GM12878 (cell line): ENCODE results near the gene NRXN3. TPM values are rescaled to one million over a fixed set of nuclear protein-coding genes. Genes with fewer than 3 reads are reported as not detected.

Experiments used
- ATAC-seq: fragments of 200-7000 bp; cut with Tn5 transposase; 3 replicates; pipeline ENCODE4 v1.9.1; 2020; ENCODE audit warnings: mild to moderate bottlenecking, moderate library complexity
- BruUV-seq: library from RNA; stranded (reverse); fragments of 400-500 nt; replicated peaks from 2 replicates; lab custom pipeline; 2021; lab: Mats Ljungman, UMichigan
- CTCF ChIA-PET: fragments of 300-600 bp; sonication (Branson Sonifier 250); formaldehyde crosslinking; extraction: SDS; loops from one replicate; lab custom pipeline; 2021; ENCODE audit warnings: inconsistent platforms; lab: Yijun Ruan, JAX
- POLR2A ChIA-PET: fragments of 350-600 bp; formaldehyde crosslinking; extraction: SDS; loops from one replicate; lab custom pipeline; 2021; ENCODE audit warnings: inconsistent platforms; lab: Charles Lee
- RAD21 ChIA-PET: fragments of 300-600 bp; sonication (Branson Sonifier 250); formaldehyde crosslinking; loops from one replicate; lab custom pipeline; 2023; ENCODE audit warnings: antibody characterized with exemption; ENCODE audit not compliant: unreplicated experiment; lab: Charles Lee
- SMC1A ChIA-PET: fragments of 300-600 bp; sonication (Branson Sonifier 250); formaldehyde crosslinking; loops from one replicate; lab custom pipeline; 2023; ENCODE audit not compliant: unreplicated experiment, uncharacterized antibody; lab: Charles Lee
- DNase-seq: peaks from one replicate; pipeline ENCODE4 v3.0.0-alpha.2; 2011; ENCODE audit warnings: low read depth, low spot score
- FAIRE-seq: peaks from 3 replicates; lab custom pipeline; 2011; peaks lifted over from hg19 to GRCh38; lab: Jason Lieb, UNC
- H2AFZ ChIP-seq: 2 replicates; pipeline ENCODE4 v1.6.0; 2011; ENCODE audit warnings: low read depth, low read length, control low read depth; ENCODE audit not compliant: control insufficient read depth
- H3K27ac ChIP-seq: 2 replicates; pipeline ENCODE4 v1.5.1; 2011; ENCODE audit warnings: control low read depth; ENCODE audit not compliant: control insufficient read depth, insufficient read depth
- H3K27me3 ChIP-seq, 2 experiments: replicated peaks in 1 of 2; 2 replicates each; pipeline versions ENCODE4 v1.6.0 to v1.6.1; 2011; ENCODE audit warnings: low read length in 1 of 2; ENCODE audit not compliant: control insufficient read depth in 2 of 2, insufficient read depth in 2 of 2
- H3K36me3 ChIP-seq, 2 experiments: 2 replicates each; pipeline ENCODE4 v1.5.1; 2011; ENCODE audit warnings: low read length in 1 of 2; ENCODE audit not compliant: control insufficient read depth in 2 of 2, insufficient read depth in 2 of 2
- H3K4me1 ChIP-seq: 2 replicates; pipeline ENCODE4 v1.6.1; 2011; ENCODE audit warnings: mild to moderate bottlenecking, low read length, moderate library complexity, mixed read lengths; ENCODE audit not compliant: control insufficient read depth, insufficient read depth
- H3K4me2 ChIP-seq: 2 replicates; pipeline ENCODE4 v1.6.0; 2011; ENCODE audit warnings: control low read depth; ENCODE audit not compliant: control insufficient read depth, insufficient read depth
- H3K4me3 ChIP-seq: fragments of 200-600 bp; sonication (generic); 2 replicates; pipeline ENCODE4 v1.5.1; 2016
- H3K79me2 ChIP-seq: 2 replicates; pipeline ENCODE4 v1.6.0; 2011; ENCODE audit warnings: low read length; ENCODE audit not compliant: control insufficient read depth, insufficient read depth
- H3K9ac ChIP-seq: 2 replicates; pipeline ENCODE4 v1.8.0; 2011; ENCODE audit warnings: low read length, control low read depth, mixed read lengths; ENCODE audit not compliant: control insufficient read depth, insufficient read depth
- H3K9me3 ChIP-seq: replicated peaks from 3 replicates; pipeline ENCODE4 v1.5.1; 2011; ENCODE audit warnings: mild to moderate bottlenecking, low read length; ENCODE audit not compliant: control insufficient read depth, insufficient read depth
- H4K20me1 ChIP-seq: 2 replicates; pipeline ENCODE4 v1.6.0; 2011; ENCODE audit not compliant: control insufficient read depth, insufficient read depth
- CREB1 ChIP-seq: IDR thresholded peaks from 2 replicates; pipeline ENCODE4 v1.6.1; 2012; ENCODE audit warnings: low read depth, mild to moderate bottlenecking, inconsistent platforms
- CREM ChIP-seq: IDR thresholded peaks from 2 replicates; pipeline ENCODE4 v1.6.1; 2014; ENCODE audit warnings: antibody characterized with exemption, low read depth
- GABPA ChIP-seq: IDR thresholded peaks from 2 replicates; pipeline ENCODE4 v1.6.1; 2014; ENCODE audit warnings: antibody characterized with exemption, low read depth, mild to moderate bottlenecking, inconsistent platforms
- IRF4 ChIP-seq: IDR thresholded peaks from 2 replicates; pipeline ENCODE4 v1.6.1; 2011; ENCODE audit warnings: low read depth, low read length
- MEF2B ChIP-seq: fragments of 450-650 bp; IDR thresholded peaks from 2 replicates; pipeline ENCODE4 v1.6.1; 2018; ENCODE audit warnings: mild to moderate bottlenecking, moderate library complexity; ENCODE audit not compliant: partially characterized antibody, poor library complexity, severe bottlenecking
- MTA2 ChIP-seq: fragments of 450-650 bp; IDR thresholded peaks from 2 replicates; pipeline ENCODE4 v1.6.1; 2016; ENCODE audit warnings: low read depth, mild to moderate bottlenecking, moderate library complexity
- RBBP5 ChIP-seq: fragments of 200-600 bp; sonication (generic); conservative IDR thresholded peaks from 2 replicates; pipeline ENCODE4 v1.6.1; 2016
- SIN3A ChIP-seq: IDR thresholded peaks from 2 replicates; pipeline ENCODE4 v1.6.1; 2012; ENCODE audit warnings: low read depth, low read length, improper control_type of control experiment
- SREBF2 ChIP-seq: IDR thresholded peaks from 2 replicates; pipeline ENCODE4 v1.6.1; 2012; ENCODE audit warnings: mild to moderate bottlenecking, low read length
- ZNF217 ChIP-seq: fragments of 450-650 bp; IDR thresholded peaks from 2 replicates; pipeline ENCODE4 v1.6.1; 2017; ENCODE audit warnings: antibody characterized with exemption, mild to moderate bottlenecking
- ZNF274 ChIP-seq: IDR thresholded peaks from one replicate; pipeline ENCODE4 v1.8.0; 2011; ENCODE audit not compliant: insufficient read length, insufficient read depth
- WGBS: methylation state at CpG from one replicate; pipeline ENCODE4 v1.1.6; 2016; ENCODE audit warnings: low lambda C conversion rate; ENCODE audit not compliant: insufficient replicate concordance, insufficient coverage; ENCODE audit errors: missing lambda C conversion rate; 5-methylcytosine and 5-hydroxymethylcytosine counted together
- in situ Hi-C: fragments of 300-500 bp; cut with MboI; formaldehyde crosslinking; loops from 9 replicates; pipeline ENCODE4 v1.14.3; 2018; ENCODE audit warnings: mixed read lengths
- intact Hi-C: fragments of 100-400 bp; cut with micrococcal nuclease; formaldehyde crosslinking; loops from one replicate; pipeline ENCODE4 v1.14.2; 2022; ENCODE audit not compliant: unreplicated experiment
- polyA plus RNA-seq, 11 experiments: library from polyadenylated mRNA; depleted of rRNA in 4 of 11; unstranded in 6 of 11; stranded (reverse) in 5 of 11; fragments of >200 nt; fragmentation: Nextera tagmentation in 4 of 11; fragmentation: Illumina TruSeq in 1 of 11; extraction: Ambion mirVana in 4 of 11; extraction: Trizol in 1 of 11; gene quantifications; 1 replicate in 1 of 11; 2 replicates in 10 of 11; pipeline versions ENCODE4 v1.2.1 to v1.2.3, GENCODE V29; 2011 to 2016; ENCODE audit warnings: inconsistent platforms in 2 of 11, missing spikeins in 2 of 11, low read depth in 1 of 11
- total RNA-seq, 4 experiments: library from RNA; depleted of rRNA in 3 of 4; stranded (reverse); fragments of >200 nt in 3 of 4; fragmentation: Illumina TruSeq in 1 of 4; extraction: Trizol in 1 of 4; gene quantifications; 2 replicates each; pipeline versions ENCODE4 v1.2.1 to v1.2.3, GENCODE V29; 2013 to 2021
- TF ChIP-seq, protein P1 (sequence below): IDR thresholded peaks from 2 replicates; pipeline ENCODE4 v1.6.1; 2011; ENCODE audit warnings: low read depth, mild to moderate bottlenecking, low read length, moderate library complexity, borderline replicate concordance; ENCODE audit errors: extremely low read depth
- TF ChIP-seq, protein P2 (sequence below): fragments of 450-650 bp; formaldehyde crosslinking; IDR thresholded peaks from 2 replicates; pipeline ENCODE4 v1.4.0; 2020; ENCODE audit warnings: mild to moderate bottlenecking, moderate library complexity
- TF ChIP-seq, protein P3 (sequence below): IDR thresholded peaks from 2 replicates; pipeline ENCODE4 v1.6.1; 2012; ENCODE audit warnings: low read length, inconsistent platforms
- TF ChIP-seq, protein P4 (sequence below): fragments of 450-650 bp; conservative IDR thresholded peaks from 2 replicates; pipeline ENCODE4 v1.6.1; 2017; ENCODE audit warnings: mild to moderate bottlenecking, moderate library complexity

Gene NRXN3
- total and polyA plus RNA-seq, 10 of the 15 experiments (the other 5 are each of a cell fraction or from before 2014, with no cell fraction given) = 0.52 to 3.3 (median 1.4) TPM

DNA sequence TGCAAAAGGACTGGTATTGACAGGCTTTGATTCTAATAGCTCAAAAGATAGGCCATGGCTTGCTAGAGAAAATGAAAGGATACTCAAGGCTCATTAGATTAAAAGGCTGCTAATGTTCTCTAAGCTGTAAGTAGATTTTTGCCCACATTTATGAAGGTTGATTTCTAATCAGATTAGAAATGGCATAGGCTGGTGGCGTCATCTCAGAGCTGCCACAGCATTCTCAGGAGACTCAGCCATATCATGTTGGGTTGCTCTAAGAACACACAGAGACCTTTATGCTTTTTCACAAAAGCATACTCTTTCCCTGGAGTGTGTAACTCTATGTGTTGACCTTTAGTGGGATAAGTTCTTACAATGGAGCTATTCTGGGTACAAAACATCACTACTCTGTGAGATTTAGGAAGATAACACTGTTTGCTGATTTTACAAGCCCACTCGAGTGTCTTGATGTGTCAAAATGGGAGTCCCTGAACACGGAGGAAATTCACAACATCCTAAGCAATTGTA lies 576.0 kb downstream of the NRXN3 start:
- Histone ChIP-seq H3K9me3 (no peaks in the 10 kb centered on the region), H3K4me2 (no peak overlapping the region), H3K27ac (no peak overlapping the region), H3K36me3 (no peaks in the 10 kb centered on the region), H3K9ac (no peak overlapping the region), H3K79me2 (no peaks in the 10 kb centered on the region), H3K27me3 (no peaks in the 10 kb centered on the region), H3K4me3 (no peak overlapping the region), H3K4me1 (no peaks in the 10 kb centered on the region; the same call in 1 of the 2 replicates), H2AFZ (no peak overlapping the region), H4K20me1 (no peaks in the 10 kb centered on the region)
- WGBS = 30% methylated on average over 3 of the region's 3 CpGs
- in situ Hi-C loops (no loop called here), intact Hi-C loops (no loop called here)
- CTCF ChIA-PET = interaction anchor here (1.6 kb wide), 1 partner anchor 12 kb away, joined by 5 read pairs; no protein-coding TSS in a partner anchor
- ATAC-seq = no peak
- RAD21 ChIA-PET = no interaction called here
- no peak for FAIRE-seq
- TF ChIP-seq CREB1 (no peak), RBBP5 (no peak), ZNF217 (no peak), ZNF274 (no peak), GABPA (no peak), SREBF2 (no peak), MTA2 (no peak), IRF4 (no peak), SIN3A (no peak), MEF2B (no peak), CREM (no peak)
- TF ChIP-seq, protein P1, sequence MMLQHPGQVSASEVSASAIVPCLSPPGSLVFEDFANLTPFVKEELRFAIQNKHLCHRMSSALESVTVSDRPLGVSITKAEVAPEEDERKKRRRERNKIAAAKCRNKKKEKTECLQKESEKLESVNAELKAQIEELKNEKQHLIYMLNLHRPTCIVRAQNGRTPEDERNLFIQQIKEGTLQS = no peak
- TF ChIP-seq, protein P2, sequence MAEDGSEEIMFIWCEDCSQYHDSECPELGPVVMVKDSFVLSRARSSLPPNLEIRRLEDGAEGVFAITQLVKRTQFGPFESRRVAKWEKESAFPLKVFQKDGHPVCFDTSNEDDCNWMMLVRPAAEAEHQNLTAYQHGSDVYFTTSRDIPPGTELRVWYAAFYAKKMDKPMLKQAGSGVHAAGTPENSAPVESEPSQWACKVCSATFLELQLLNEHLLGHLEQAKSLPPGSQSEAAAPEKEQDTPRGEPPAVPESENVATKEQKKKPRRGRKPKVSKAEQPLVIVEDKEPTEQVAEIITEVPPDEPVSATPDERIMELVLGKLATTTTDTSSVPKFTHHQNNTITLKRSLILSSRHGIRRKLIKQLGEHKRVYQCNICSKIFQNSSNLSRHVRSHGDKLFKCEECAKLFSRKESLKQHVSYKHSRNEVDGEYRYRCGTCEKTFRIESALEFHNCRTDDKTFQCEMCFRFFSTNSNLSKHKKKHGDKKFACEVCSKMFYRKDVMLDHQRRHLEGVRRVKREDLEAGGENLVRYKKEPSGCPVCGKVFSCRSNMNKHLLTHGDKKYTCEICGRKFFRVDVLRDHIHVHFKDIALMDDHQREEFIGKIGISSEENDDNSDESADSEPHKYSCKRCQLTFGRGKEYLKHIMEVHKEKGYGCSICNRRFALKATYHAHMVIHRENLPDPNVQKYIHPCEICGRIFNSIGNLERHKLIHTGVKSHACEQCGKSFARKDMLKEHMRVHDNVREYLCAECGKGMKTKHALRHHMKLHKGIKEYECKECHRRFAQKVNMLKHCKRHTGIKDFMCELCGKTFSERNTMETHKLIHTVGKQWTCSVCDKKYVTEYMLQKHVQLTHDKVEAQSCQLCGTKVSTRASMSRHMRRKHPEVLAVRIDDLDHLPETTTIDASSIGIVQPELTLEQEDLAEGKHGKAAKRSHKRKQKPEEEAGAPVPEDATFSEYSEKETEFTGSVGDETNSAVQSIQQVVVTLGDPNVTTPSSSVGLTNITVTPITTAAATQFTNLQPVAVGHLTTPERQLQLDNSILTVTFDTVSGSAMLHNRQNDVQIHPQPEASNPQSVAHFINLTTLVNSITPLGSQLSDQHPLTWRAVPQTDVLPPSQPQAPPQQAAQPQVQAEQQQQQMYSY (CRISPR knock-in tag) = no peak
- TF ChIP-seq, protein P3, sequence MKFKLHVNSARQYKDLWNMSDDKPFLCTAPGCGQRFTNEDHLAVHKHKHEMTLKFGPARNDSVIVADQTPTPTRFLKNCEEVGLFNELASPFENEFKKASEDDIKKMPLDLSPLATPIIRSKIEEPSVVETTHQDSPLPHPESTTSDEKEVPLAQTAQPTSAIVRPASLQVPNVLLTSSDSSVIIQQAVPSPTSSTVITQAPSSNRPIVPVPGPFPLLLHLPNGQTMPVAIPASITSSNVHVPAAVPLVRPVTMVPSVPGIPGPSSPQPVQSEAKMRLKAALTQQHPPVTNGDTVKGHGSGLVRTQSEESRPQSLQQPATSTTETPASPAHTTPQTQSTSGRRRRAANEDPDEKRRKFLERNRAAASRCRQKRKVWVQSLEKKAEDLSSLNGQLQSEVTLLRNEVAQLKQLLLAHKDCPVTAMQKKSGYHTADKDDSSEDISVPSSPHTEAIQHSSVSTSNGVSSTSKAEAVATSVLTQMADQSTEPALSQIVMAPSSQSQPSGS = no peak
- TF ChIP-seq, protein P4, sequence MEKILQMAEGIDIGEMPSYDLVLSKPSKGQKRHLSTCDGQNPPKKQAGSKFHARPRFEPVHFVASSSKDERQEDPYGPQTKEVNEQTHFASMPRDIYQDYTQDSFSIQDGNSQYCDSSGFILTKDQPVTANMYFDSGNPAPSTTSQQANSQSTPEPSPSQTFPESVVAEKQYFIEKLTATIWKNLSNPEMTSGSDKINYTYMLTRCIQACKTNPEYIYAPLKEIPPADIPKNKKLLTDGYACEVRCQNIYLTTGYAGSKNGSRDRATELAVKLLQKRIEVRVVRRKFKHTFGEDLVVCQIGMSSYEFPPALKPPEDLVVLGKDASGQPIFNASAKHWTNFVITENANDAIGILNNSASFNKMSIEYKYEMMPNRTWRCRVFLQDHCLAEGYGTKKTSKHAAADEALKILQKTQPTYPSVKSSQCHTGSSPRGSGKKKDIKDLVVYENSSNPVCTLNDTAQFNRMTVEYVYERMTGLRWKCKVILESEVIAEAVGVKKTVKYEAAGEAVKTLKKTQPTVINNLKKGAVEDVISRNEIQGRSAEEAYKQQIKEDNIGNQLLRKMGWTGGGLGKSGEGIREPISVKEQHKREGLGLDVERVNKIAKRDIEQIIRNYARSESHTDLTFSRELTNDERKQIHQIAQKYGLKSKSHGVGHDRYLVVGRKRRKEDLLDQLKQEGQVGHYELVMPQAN = no peak
- BruUV-seq = no TSS peak
- no peak for DNase-seq
- SMC1A ChIA-PET = interaction anchor here (1.1 kb wide), 1 partner anchor 9 kb away, joined by 3 read pairs; no protein-coding TSS in a partner anchor
- POLR2A ChIA-PET = no interaction called here
